Stimulated activated CD4-positive, alpha-beta T cell treated with anti-CD3 and anti-CD28 coated beads, TNF-alpha, amount 100 ng/mL, for 4 hours (primary cell): Measurements from ENCODE around the gene PRELID3B.

Experiments
- DNase-seq, 3 experiments: peaks; one replicate each; pipeline ENCODE4 v3.0.0-alpha.2; 2020; ENCODE audit warnings: low read depth in 3 of 3

Gene PRELID3B

GRCh38 chr20:58994390-58995159, 48.0 kb downstream of the PRELID3B start:
- DNase-seq: no peak

- DNase-seq: no peak
These were observed 49.0 kb downstream of the PRELID3B start for GRCh38 chr20:58993332-58994248.

GRCh38 chr20:58992911-58993310, 49.7 kb downstream of the PRELID3B start:
- DNase-seq: no peak

GRCh38 chr20:58991715-58992114, 50.9 kb downstream of the PRELID3B start:
- no peak for DNase-seq

GRCh38 chr20:58990651-58991445, 51.7 kb downstream of the PRELID3B start:
- DNase-seq: no peak

GRCh38 chr20:58989196-58989595, 53.4 kb downstream of the PRELID3B start:
- DNase-seq: no peak

- DNase-seq: no peak
These were observed 54.1 kb downstream of the PRELID3B start for GRCh38 chr20:58988565-58988882.

GRCh38 chr20:58987790-58988564, 54.6 kb downstream of the PRELID3B start:
- no peak for DNase-seq

GRCh38 chr20:58986968-58987517, 55.5 kb downstream of the PRELID3B start:
- no peak for DNase-seq

GRCh38 chr20:58986286-58986967, 56.2 kb downstream of the PRELID3B start:
- DNase-seq: no peak

- no peak for DNase-seq
These were observed 56.9 kb downstream of the PRELID3B start for GRCh38 chr20:58985656-58986055.

- no peak for DNase-seq
These were observed 57.9 kb downstream of the PRELID3B start for GRCh38 chr20:58984691-58985090.
